GM18520 (cell line): ENCODE results near the gene TBC1D8.

Experiments used
- ATAC-seq: cut with Tn5 transposase; IDR thresholded peaks from one replicate; pipeline ENCODE4 v1.9.1; 2021; ENCODE audit not compliant: unreplicated experiment

The TBC1D8 gene

DNA sequence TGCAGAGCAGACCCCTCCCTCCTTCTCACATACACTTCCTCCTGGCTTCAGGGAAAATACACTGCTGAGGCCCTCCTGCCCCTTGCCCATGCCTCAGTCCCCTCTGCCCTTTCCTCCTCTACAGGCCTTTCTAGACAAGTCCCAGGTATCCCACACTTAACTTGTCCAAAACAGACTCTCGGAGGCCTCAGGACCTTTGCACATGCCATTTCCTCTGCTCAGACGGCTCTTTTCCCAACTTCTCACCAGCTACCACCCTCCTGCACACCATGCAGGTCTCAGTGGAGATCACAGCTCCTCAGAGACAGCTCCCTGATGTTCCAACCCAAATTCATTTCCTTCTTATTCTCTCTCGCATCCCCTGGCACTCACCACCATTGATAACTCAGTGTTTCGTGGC is 11.7 kb downstream of the TBC1D8 start:
- no peak for ATAC-seq

DNA sequence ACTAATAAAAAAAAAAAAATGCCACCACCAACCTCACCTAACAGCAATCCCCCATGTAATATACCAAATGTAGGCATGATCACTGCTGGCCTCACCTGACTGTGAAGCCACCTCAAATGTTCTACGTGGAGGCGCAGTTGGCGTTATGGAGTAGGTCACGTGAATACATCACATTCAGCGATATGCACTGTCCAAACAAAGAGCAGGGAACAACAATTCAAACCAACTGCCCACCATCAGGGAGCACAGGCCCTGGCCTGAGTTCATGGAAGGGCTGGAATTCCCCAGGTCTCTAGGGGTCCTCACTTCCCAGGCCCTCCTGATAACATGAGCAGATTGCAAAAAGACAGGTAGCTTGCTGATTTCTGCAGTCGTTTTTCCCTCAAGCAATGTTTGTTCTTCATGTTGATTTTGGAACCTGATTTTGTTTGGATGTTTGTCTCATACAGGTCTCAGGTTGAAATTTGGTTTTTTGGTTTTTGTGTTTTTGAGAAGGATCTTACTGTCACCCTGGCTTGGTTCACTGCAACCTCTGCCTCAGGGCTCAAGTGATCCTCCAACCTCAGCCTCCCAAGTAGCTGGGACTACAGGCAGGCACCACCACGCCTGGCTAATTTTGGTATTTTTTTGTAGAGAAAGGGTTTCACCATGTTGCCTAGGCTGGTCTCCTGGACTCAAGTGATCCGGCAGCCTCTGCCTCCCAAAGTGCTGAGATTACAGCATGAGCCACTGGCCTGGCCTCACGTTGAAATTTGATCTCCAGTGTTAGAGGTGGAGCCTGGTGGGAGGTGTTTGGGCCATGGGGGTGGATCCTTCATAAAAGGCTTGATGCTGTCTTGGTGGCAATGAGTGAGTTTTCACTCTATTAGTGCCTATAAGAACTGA is 15.5 kb downstream of the TBC1D8 start:
- ATAC-seq, result no peak

DNA sequence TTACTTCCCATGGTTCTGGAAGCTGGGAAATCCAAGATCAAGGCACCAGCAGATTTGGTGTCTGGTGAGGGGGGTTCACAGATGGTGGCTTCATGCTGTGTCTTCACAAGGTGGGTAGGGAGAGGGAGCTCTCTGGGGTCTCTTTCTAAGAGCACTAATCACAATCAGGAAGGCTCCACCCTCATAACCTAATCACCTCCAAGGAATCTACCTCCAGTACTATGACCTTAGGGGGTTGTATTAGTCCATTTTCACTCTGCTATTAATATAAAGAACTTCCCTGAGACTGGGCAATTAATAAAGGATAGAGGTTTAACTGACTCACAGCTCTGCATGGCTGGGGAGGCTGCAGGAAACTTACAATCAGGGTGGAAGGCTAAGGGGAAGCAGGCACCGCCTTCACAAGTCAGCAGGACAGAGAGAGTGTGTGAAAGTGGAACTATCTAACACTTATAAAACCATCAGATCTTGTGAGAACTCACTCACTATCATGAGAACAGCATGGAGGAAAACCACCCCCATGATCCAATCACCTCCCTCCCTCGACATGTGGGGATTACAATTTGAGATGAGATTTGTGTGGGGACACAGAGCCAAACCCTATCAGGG is 17.6 kb downstream of the TBC1D8 start:
- ATAC-seq, result no peak

DNA sequence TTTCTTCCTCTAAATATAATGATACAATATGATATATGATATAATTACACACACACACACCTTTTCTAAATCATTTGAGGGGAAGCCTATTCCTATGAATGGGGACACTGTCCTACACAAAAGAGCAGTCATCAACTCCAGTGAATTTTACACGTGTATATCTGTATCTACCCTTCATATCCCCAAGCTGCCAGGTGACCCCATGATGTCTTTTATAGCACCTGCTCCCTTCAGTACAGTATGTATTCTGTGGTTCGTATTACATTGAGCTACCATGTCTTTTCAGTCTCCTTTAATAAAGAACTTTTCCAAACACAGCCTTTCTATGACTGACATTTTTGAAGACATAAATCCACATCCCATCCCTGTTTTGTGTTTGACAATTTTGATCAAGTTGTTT is 19.0 kb downstream of the TBC1D8 start:
- ATAC-seq, result no peak

DNA sequence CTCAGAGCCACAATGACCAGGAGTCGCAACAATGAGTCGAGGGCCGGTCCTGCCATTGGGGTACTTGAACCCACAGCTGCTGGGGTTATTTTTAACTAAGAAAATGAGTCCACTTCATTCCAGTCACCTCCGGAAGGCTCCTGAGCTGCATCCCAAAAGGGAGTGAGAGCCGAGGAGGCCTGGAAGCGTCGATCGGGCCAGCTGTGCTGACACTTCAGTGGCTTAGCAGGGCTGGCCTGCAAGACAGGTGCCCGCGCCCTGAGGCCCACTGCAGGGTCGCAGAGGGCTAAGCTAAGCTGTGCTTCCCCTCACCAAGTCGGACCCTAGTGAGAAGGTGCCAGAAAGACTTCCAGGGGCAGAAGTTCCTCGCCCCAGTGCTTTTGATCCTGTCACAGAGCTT is 21.1 kb downstream of the TBC1D8 start:
- ATAC-seq, result no peak

DNA sequence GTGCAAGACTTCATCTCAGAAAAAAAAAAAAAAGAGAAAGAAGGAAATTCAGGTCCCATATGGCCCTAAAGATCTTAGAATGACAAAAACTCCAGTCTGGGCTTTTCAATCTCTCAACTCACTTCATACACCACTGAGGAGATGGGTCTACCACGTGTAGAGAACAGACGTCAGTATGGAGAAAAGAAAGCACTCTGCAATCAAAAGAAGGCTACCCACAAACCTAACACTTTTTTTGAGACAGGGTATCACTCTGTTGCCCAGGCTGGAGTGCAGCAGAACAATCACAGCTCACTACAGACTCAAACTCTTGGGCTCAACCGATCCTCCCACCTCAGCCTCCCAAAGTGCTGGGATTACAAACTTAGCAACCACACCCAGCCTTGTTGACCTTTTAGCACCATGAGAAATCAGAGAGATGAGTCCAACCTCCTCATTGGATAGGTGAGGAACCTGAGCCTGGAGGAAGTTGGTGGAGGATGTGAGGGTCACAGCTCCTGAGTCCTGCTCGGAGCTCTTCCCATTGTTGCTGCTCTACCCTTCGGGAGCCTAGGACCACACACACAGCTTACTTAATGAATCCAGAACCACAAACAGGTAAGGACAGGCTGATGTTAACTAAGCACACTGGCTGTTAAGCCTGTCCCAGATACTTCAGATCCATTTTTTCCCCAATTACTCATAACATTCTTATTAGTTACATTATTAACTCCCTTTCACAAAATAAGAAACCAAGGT is 23.7 kb downstream of the TBC1D8 start:
- ATAC-seq, result no peak

DNA sequence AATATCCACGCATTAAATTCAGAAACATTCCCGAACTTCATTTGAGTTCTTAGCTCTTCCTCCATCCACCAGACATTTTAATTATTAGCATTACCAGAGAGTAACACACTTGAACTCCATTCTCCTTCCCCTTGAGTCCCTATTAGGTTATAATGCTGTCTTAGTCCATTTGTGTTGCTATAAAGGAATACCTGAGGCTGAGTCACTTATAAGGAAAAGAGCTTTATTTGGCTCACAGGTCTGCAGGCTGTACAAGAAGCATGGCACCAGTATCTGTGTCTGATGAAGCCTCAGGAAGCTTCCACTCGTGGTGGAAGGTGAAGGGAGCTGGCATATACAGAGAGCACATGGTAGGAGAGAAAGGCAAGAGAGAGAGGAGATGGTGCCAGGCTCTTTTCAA is 25.4 kb downstream of the TBC1D8 start:
- no peak for ATAC-seq

DNA sequence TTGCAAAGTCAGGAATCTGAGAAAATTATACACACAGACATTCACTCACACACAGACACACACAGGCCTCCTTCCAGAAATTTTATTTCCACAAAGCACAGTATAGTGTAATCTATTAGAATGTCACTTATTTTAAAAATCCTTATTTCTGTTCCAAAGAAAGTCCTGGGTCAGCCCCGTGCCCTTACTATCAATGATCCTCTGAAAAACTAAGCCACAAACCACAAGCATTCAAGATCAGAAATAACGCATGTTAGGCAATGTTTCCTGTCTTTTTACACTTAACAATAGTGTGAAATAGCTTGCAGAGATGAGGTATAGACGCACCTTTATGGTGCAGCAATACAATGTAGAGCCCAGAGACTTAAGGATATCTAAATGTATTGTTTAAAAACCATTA is 25.8 kb downstream of the TBC1D8 start:
- ATAC-seq, result no peak

DNA sequence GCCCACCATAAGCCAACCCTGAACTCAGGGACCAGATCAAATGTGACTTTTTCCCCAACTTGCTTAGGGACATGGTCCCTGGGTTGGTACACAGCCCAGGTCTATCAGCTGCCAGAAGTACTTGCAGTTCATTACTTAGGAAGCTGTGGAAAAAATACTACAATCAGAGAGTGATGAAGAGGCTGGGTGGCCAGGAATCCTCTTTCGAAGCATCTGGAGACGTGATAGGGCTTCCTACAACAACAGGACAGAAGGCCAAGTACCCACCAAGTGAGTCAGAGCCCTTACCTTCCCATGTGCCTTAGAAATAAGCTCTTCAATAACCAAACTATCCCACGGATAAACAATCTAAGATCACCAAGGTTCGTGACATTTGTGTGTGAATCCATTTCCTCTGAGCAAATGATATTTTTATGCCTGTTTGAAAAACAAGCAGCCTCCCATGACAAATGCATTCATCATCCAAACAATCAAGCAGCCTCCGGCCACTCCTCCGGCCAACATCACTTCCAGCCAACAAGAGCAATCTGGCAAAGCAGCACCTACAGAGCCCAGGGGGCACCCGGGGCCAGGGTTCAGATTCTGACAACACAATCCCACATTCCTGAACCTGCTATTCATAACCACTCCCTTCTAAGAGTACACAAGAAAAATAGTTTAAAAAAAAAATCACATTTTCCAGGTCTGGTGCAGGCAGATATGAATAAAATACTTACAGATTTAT is 26.4 kb downstream of the TBC1D8 start:
- no peak for ATAC-seq

DNA sequence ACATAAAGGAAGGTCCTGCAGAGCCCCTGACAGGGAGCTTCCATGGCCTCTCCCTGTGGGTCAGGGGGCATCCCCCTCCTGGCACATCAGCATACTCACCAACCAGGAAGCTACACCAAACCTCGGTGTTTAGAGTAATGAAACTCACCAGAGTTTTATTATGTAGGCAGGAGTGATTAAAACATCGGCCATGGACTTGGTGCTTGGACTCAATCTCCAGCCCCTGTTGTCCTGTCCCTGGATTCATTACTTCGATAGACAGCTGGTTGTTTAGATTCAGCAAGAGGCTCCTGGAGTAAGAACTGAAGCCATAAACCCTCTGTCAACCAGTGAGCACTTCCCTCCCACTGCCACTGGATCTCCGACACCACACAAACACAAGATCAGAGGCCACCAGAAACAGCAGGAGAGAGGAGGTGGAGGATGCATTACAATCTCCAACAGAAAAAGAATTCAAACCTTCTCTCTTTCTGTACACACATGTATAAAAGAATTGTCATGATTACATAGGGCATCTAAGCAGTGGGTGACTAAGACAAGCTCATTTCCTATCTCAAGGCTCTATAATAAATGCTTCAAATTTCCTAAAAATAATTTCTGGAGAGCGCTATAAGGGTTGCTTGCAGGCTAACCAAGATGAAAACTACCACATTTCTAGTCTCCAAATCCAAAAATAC is 27.2 kb downstream of the TBC1D8 start:
- no peak for ATAC-seq

DNA sequence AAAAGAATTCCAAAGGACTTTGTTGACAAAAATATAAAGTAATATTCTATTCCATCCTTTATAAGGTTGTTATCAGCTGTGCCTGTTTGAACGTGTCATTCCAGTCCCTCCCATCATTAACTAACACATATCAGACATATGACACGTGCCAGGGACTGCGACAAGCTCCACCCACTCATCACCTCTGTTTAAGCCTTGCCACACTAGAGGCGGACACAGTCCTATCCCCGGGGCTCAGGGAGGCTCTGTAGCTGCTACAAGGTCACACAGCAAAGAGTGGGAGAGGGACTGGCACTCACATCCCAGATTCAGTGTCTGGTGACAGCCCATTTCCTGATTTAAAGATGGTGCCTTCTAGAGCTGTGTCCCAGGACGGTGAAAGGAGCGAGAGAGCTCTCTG is 30.0 kb downstream of the TBC1D8 start:
- no peak for ATAC-seq

DNA sequence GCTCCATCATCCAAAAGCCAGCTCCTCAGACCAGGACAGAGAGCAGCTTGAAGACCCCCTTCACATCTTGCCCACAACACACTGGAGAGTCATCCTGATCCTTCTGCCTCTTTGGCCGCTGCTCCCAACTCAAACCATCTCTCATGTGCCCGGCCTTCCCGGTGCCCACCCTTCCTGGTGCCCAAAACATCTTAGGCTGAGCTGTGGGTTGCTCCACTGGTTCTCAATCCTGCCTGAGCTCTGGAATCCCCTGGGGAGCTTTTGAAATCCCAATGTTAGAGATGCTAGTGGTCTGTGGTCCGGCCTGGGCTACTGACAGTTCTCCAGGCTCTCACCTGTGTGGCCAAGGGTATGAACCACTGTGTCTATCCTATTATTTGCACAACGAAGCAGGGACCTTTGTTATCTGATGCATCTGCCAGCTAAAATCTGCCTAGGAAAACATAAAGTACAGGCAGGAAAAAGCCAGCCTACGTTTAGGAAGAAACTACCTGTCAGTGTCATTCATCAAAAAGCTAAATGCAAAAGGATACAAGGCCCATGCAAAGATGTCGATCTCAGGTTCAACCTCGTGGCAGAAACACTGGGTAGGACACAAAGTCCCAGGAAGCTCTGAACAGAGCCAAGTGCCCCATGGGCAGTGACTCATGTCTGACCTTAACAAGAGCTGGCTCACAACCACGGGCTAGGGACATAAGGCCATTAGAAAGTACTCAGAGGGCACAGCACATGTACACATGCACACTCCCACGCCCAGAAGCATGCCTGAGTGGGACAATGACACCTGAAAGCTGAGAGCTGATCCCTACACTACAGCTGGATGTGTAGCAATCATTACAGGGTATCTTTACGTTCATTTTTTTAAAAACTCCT is 30.8 kb downstream of the TBC1D8 start:
- ATAC-seq, result no peak

DNA sequence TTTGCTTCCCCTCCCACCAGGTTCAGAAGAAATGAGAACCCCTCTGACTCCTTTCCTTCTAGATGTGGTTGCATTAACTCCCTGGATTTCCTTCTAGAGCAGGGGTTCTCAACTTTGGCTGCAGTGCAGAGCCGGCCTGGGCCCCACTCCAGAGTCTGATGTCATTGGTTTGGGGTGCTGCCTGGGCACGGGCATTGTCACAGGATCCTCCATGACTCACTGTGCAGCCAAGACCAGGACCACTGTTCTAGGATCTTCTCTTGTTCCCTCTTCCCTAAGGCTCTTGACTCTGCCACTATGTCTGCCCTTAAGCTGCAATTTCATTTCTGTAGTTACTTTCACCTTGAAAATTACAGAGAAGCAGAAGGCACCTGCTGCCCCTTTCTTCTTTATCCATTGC is 31.8 kb downstream of the TBC1D8 start:
- ATAC-seq, result no peak

DNA sequence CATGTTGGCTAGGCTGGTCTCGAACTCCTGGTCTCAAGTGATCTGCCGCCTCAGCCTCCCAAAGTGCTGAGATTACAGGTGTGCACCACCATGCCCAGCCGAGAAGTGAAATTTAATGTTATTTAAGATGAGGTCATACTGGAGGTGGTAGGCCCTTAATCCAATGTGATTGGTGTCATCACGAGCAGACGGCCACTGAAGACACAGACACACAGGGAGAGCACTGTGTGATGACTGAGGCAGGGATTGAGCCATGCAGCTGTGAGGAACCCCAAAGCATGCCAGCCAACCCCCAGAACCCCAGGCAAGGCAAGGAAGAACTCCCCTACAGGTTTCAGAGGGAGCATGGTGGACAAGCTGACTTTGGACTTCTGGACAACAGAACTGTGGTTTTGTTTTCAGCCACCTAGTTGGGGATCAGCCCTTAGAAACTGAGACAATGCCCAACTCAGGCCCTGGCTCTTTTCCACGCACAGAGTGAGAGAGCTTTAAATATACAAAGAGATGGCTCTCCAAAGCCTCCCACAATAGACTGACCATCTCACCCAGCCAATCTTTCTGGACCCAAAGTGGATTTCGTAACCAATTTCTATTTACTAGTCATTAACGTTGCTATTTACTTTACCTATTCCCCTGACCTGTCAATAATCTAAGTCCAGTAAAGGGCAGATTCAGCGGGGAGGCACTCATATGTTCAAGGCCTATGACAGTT is 34.2 kb downstream of the TBC1D8 start:
- ATAC-seq, result no peak

DNA sequence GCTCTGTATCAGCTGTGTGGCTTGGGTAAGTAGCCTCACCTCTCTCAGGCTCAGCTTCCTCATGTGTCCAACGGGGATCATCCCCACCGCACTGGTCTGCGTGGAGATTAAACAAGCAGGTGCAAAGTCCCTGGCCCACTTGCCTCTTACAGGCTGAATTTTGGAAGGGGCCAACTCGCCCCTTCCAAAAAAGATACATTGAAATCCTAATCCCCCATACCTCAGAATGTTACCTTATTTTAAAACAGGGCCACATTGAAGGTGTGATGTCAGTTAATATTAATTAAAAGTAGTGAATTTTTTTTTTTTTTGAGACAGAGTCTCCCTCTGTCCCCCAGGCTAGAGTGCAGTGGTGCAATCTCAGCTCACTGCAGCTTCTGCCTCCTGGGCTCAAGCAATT is 34.8 kb downstream of the TBC1D8 start:
- ATAC-seq, result no peak

DNA sequence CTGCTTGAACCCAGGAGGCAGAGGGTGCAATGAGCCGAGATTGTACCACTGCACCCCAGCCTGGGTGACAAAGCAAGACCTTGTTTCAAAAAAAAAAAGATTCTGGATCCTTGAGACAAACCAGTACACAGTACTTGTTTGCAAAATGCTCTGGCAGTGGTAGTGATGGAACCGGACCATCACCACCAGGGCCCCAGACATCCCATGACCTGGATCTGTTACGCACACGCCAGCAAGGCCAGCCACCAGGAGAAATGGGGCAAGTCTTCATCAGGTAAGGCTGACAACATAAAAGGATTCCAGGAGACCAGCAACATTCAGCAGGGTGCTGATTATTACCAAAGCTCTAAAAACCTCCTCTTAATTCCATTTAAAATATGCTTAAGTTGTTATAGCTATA is 35.5 kb downstream of the TBC1D8 start:
- no peak for ATAC-seq

DNA sequence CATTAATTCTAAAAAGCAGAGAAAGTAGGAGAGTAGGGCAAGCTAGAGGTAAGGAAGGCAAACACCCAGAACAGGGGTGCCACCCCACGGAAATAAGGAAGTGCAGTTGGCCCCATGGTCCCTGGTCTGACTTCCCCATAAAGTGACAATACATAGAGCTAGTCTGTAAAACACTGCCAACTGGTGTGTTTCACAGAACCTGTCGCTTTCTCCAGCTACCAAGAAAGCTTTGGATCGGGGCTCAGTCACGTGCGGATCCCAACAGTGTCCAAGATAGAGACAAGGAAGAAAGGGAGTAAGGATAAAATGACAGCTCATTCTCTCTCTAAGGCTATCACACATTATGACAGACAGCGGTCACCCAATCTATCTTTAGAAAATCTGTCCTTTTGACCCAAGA is 36.4 kb downstream of the TBC1D8 start:
- no peak for ATAC-seq

DNA sequence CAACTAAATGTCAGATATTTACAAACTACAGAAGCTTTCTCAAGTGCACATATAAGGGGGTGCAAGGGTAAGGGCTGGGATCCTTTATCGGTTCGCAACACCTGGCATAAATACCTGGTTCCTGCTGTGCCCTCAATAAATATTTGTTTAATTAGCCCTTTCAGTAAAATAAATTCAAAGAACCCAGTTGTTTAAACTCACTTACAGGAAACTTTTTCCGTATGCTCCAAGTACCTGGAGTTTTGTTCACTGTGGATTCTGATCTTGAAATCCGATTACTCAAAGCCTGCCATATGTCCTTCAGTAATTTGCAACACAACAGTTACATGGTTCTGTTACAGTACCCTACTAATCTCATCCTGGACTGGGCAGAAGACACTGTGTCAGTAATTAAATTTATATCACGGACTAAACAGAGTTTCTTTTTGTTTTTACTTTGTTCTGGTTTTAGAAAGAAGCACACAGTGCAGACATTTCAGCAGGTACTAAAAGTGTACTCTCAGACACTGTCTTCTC is 36.9 kb downstream of the TBC1D8 start:
- ATAC-seq, result no peak
